Eye (tissue), 1 donor: ENCODE results near the gene CARMIL1.
"Not testable (repeated sequence)": the region's sequence is repeated elsewhere in the genome, so short reads cannot be mapped to it uniquely, and the experiment has no call there.

Experiments used
- DNase-seq: peaks from one replicate; pipeline ENCODE4 v3.0.0-alpha.2; 2015

The CARMIL1 gene

GRCh38 chr6:25585225-25585624, 306.1 kb downstream of the CARMIL1 start:
- DNase-seq, result no peak

GRCh38 chr6:25586119-25586518, 306.9 kb downstream of the CARMIL1 start:
- not testable (repeated sequence) for DNase-seq

- DNase-seq, result no peak
These were observed 307.8 kb downstream of the CARMIL1 start for GRCh38 chr6:25586927-25587326.

DNA sequence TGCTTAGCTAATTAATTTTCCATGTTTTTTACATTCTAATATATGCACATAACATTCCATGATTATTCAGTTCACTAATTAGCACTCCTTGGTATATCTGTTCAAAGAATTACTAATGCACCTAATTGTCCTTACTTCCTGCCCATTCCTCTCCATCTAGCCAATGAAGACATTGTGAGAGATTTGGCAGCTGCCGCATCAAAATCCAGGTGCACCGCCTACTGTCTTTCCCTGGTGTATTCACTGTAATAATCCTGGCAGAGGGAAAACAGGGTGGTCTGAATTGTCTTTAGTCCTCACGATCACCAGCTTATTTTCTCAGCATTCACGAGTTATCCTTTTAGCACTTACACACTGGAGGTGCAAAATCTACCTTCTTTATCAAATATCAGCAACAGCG, 311.8 kb downstream of the CARMIL1 start:
- DNase-seq, result no peak

DNA sequence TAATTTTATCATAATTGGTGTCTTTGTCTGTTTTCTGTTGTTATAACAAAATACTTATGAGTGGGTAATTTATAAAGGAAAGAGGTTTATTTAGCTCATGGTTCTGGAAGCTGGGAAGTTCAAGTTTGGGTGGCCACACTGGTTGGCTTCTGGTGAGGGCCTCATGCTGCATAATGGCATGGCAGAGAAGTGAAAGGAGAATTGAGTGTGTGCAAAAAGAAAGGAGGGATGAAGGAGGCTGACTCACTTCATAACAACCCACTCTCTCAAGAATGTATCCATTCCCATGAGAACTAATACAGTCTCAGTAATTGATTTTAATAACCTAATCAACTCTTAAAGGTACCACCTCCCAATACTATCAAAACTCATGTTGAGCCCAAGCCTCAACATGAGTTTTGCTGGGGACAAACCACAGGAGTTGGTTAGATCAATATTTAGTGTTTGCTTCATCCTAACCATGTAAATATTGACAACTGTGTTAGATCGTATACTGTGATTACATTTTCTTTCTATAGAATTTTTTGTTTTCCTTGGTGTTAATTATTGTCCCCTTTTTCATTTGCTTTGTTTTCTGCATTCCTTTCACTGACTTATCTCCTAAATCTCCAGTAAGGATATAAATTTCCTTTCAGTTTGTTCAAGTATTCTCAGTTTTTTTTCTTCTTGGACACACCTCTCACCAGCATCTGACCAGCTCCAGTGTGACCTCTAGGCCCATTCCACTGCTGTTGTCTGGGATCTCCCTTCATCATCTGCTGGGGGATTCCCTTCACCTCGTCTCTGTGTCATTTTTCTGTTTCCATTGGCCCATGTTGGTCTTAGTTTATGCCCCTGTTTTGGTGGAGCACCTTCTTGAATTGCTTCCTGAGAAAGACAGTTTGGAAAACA, 318.0 kb downstream of the CARMIL1 start:
- no peak for DNase-seq

DNA sequence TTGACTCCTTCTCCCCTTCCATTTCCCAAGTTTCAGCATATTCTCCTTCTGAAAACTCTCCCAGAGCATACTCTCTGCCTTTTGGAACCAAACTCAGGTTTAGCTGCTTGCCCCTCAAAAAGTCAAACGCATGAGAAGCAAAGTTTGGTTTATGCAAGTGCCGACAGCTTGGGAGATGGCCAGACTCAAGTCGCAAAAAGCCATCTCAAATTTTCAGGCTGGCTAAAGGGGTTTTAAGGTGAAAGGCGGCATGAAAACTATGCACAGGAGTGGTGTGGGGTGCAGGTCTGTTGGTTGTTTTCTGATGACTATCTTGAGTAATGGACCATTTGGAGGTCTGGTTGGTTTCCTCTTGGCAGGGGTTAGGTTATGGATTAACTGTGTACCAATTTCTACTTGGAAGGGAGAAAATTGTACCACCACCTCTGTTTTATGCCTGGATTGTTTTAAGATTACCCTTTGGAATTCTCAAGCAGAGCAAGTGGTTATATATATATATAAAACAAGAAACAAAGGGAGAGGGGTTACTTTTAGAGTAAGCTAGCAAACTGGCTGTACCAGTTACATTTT, 320.4 kb downstream of the CARMIL1 start:
- no peak for DNase-seq

- peak; percentile 71 for DNase-seq
These were observed 322.9 kb downstream of the CARMIL1 start for GRCh38 chr6:25601800-25602673.

DNA sequence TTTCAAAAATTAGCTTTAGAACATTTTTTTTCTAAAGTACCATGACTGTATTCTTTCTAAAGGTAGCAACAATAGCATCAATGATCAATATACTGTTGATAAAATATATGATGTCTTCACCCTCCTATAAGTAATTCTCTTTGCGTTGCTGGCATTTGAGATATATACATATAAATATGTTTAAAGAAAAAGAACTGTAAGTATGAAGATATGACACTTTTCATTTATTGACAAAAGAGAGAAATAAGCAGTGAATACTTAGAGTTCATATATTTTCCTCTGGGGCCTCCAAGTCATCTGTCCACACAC, 323.5 kb downstream of the CARMIL1 start:
- DNase-seq, result no peak

DNA sequence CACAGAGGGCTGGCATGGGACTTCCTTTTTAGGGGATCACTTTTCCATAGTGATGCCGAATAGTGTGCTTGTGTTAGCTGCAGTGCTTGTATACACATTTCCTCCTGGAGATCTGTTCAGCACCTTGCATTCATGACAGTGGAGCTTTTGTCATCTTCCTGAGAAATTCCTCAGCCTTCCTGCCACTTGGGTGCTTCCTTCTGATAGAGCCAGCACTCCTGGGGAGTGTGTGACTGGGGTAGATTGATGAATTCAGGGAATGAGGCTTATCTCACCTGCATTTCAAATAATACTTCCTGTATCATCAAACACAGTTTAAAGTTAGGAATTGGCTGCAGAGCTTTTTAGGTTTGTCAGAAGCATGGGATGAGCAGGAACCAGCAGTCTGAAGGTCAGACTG, 324.1 kb downstream of the CARMIL1 start:
- no peak for DNase-seq

GRCh38 chr6:25606151-25606550, 327.0 kb downstream of the CARMIL1 start:
- no peak for DNase-seq

DNA sequence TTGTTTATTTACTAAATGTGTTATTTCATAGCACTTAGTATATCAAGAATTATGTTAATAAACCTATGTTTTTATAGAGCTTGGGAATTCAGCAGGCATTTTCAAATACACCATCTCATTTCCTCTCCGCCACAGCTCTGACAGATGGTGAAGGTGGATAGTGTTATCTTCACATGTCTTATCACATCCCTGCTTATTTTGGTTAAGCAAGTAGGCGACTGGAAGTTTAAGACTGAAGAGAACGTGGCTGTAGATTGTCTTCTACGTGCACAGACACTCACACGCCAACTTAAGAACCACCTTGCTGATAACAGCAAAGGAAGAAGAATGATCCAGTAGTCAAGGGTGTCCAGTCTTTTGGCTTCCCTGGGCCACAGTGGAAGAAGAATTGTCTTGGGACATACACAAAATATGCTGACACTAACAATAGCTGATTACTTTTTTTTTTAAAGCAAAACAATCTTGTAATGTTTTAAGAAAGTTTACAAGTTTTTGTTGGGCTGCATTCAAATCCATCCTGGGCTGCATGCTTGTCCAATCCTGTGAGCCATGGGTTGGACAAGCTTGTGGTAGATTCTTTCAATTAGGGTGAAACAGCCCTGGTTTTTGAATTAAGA, 329.5 kb downstream of the CARMIL1 start:
- no peak for DNase-seq

GRCh38 chr6:25612666-25613065, 333.5 kb downstream of the CARMIL1 start:
- no peak for DNase-seq

- DNase-seq, result no peak
These were observed 334.2 kb downstream of the CARMIL1 start for GRCh38 chr6:25613415-25613814.

GRCh38 chr6:25614052-25614451, 334.9 kb downstream of the CARMIL1 start:
- DNase-seq, result no peak

DNA sequence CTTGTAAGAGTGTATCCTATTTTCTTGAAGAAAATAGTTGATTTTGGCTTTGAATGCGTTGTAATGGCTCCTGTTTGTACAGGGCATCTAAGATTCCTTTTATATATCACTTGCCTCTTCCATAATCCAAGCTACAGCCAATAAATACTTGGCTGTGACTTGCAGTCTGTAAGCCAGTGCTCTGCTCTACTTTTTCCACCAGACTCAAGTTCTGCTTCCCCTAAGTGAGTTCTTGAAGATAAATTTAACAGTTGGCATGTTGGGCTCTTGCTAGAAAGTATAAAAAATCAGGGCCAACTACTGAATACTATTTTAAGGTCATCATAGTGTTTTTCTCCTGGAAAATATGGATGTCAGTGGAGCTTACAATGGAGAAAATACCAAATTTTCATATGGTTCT, 336.3 kb downstream of the CARMIL1 start:
- no peak for DNase-seq

GRCh38 chr6:25617997-25618396, 338.8 kb downstream of the CARMIL1 start:
- no peak for DNase-seq

DNA sequence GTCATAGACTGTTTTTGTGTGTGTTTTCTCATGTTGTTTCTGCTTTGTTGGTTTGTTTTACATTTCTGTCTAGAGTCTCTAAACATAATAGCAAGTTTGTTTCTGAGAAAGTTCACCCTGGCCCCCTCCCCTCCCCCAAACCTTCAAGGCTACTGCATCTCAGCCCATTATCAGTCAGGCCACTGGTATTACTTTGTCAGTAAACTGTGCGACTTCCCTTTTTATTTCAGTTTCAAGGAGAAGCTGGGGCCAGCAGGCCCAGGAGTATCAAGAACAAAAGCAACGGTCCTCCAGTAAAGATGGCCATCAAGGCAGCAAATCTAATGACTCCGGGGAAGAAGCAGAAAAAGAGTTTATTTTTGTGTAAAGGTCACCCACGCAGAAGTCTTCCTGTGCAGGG, 340.0 kb downstream of the CARMIL1 start:
- no peak for DNase-seq

DNA sequence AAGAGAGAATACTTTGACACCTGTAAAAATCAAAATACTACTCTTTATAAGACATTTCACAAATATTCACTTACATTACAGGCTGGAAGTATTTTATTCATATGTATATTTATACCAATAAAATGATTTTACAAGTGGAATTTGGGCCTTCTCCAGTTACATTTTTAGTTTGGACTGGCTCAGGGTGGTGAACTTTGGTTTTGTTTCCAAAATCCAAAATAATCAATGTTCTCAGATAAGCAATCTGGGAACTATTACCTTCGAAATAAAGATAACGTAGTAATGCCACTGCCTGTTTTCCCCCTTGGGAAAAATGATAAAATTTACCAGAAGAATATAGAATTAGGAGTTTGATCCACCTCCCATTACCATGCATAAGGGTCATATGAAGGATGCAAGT, 341.2 kb downstream of the CARMIL1 start:
- no peak for DNase-seq

GRCh38 chr6:25623065-25623464, 343.9 kb downstream of the CARMIL1 start:
- no peak for DNase-seq

GRCh38 chr6:25623879-25624278, 344.7 kb downstream of the CARMIL1 start:
- no peak for DNase-seq

DNA sequence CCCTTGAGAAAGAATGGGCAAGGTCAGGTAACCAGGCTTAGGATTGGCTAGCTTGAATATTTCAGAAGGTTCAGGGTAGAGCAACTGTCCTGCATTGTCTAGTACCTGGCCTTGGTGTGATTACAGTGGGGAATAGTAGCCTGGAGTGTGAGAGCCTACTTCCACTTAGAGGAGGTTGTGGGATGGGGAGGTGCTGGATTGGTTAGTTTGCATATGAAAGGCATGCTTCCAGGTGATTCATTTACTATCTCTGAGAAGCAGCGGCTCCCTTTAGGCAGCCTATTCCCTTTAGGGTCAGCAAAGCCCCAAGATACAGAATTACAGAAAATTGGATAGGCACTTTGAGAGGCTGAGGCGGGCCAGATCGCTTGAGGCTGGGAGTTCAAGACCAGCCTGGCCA, 347.8 kb downstream of the CARMIL1 start:
- DNase-seq, result no peak

DNA sequence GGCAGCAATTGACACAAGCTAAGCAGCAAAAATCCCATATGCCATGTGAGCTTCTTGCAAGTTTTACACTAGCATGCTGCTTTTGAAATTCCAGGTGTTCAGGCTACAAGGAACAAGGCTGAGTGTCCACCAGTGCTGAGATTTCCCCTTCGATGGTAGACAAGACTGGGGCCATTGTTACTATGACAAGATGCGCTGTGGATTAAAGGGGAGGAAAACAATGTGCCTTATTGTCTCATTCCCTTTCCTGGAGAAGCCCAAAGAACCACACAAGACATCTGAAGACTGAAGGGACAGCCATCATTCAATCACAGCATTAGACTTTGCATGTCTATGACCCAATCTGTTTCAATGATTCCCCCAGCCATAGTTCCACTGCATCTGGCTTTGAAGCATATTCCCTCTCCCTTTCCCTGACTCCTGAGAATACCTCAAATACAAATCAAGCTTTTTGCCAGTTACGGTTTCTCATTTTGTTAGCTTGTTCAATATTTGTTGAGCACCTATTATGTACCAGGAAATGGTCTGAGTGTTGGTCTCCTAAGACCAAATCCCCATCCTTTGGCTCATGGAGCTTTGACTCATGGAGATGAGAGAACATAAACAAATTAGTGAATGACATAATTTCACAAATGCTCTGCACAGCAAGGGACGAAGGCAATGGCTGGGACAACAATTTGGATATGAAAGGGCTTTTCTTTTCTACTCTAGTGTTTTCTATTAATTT, 349.5 kb downstream of the CARMIL1 start:
- DNase-seq, result no peak

GRCh38 chr6:25629198-25629576, 350.0 kb downstream of the CARMIL1 start:
- no peak for DNase-seq
